Prostate gland (tissue), 2 donors: Measurements from ENCODE around the gene HSD17B1. TPM values are rescaled to one million over a fixed set of nuclear protein-coding genes. Genes with fewer than 3 reads are reported as not detected.

ENCODE experiments used
- DNase-seq: peaks from one replicate; pipeline ENCODE4 v3.0.0-alpha.2; 2019; ENCODE audit warnings: low spot score
- H3K27ac ChIP-seq, 2 donors: fragments of 200-600 bp; sonication (generic); 2 replicates each; pipeline ENCODE4 v1.5.1; 2017 to 2019
- H3K27me3 ChIP-seq: fragments of 200-600 bp; sonication (generic); replicated peaks from 2 replicates; pipeline ENCODE4 v1.5.1; 2019; ENCODE audit not compliant: insufficient read depth
- H3K36me3 ChIP-seq, 2 donors: fragments of 200-600 bp; sonication (generic); 1 replicate in 1 of 2; 2 replicates in 1 of 2; pipeline versions ENCODE4 v1.5.1 to v1.8.1; 2017 to 2019
- H3K4me1 ChIP-seq: fragments of 200-600 bp; sonication (generic); replicated peaks from 2 replicates; pipeline ENCODE4 v1.5.1; 2019
- H3K4me3 ChIP-seq, 2 donors: fragments of 200-600 bp; sonication (generic); 2 replicates each; pipeline ENCODE4 v1.5.1; 2017 to 2019
- H3K9me3 ChIP-seq: fragments of 200-600 bp; sonication (generic); 2 replicates; pipeline ENCODE4 v1.5.1; 2017
- CTCF ChIP-seq, 4 experiments: fragments of 200-600 bp in 2 of 4; fragments of 450-650 bp in 2 of 4; sonication (generic) in 2 of 4; IDR thresholded peaks; 1 replicate in 3 of 4; 2 replicates in 1 of 4; pipeline ENCODE4 v1.5.1; 2016 to 2019; ENCODE audit warnings: antibody characterized with exemption in 4 of 4, mild to moderate bottlenecking in 2 of 4, moderate library complexity in 2 of 4
- POLR2A ChIP-seq: fragments of 450-650 bp; IDR thresholded peaks from one replicate; pipeline ENCODE4 v1.6.1; 2016; ENCODE audit warnings: antibody characterized with exemption, mild to moderate bottlenecking
- POLR2AphosphoS5 ChIP-seq: sonication (generic); formaldehyde crosslinking; IDR thresholded peaks from one replicate; pipeline ENCODE4 v1.6.1; 2017; ENCODE audit warnings: antibody characterized with exemption
- WGBS: methylation state at CpG from one replicate; pipeline ENCODE4 v1.1.5; 2018; 5-methylcytosine and 5-hydroxymethylcytosine counted together
- intact Hi-C: fragments of 100-400 bp; cut with DNase I; formaldehyde crosslinking; loops from one replicate; pipeline ENCODE4 v1.14.2; 2022
- total RNA-seq, 2 donors: library from RNA; depleted of rRNA; stranded (reverse); fragments of >200 nt; gene quantifications; one replicate each; pipeline ENCODE4 v1.1.0, GENCODE V29; 2016

HSD17B1 gene
- total RNA-seq, 2 donors from 2014 or later, result 4.1 to 16.2 TPM

DNA sequence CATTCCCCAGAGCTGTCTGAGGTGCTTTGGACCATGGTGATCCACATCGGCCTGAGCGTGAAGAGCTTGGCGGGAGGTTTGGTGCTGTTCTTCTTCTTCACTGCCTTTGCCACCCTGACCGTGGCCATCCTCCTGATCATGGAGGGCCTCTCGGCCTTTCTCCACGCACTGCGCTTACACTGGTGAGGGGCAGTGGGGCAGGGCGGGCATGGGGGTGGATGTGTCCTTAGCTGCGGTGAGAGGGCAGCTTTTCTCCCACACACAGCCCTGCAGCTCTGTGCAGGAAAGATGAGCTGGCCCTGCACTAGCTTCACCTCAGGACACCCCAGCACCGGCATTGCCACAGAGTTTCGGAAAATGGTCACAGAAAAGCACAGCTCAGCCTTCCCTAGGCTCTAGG lies 38.4 kb upstream of the HSD17B1 start:
- Histone ChIP-seq H3K9me3 (no peaks in the 10 kb centered on the region), H3K4me1 (peaks cover 7% of the 10 kb centered on the region), H3K27ac (peak overlapping the region; percentile 52 to 58), H3K36me3 (no peaks in the 10 kb centered on the region), H3K4me3 (no peak overlapping the region), H3K27me3 (no peaks in the 10 kb centered on the region)
- intact Hi-C loops, result loop anchor here (5.0 kb wide), 1 partner anchor 192 kb away; no protein-coding TSS in a partner anchor
- WGBS, result 94% methylated on average over 11 of the region's 11 CpGs
- TF ChIP-seq POLR2AphosphoS5 (no peak), CTCF (IDR thresholded peaks at IDR 0.05) (no peak), POLR2A (no peak)
- no peak for DNase-seq

GRCh38 chr17:42514867-42515266 lies 37.9 kb upstream of the HSD17B1 start:
- Histone ChIP-seq H3K4me3 (no peak overlapping the region), H3K27ac (peak overlapping the region; percentile 52 to 58), H3K9me3 (no peaks in the 10 kb centered on the region), H3K36me3 (no peaks in the 10 kb centered on the region), H3K27me3 (no peaks in the 10 kb centered on the region), H3K4me1 (peaks cover 8% of the 10 kb centered on the region)
- intact Hi-C loops, result loop anchor here (5.0 kb wide), 2 partner anchors 193 to 203 kb away; no protein-coding TSS in a partner anchor
- DNase-seq, result no peak
- WGBS, result 56% methylated on average over 8 of the region's 8 CpGs
- TF ChIP-seq POLR2AphosphoS5 (peak; percentile 38), POLR2A (no peak)

DNA sequence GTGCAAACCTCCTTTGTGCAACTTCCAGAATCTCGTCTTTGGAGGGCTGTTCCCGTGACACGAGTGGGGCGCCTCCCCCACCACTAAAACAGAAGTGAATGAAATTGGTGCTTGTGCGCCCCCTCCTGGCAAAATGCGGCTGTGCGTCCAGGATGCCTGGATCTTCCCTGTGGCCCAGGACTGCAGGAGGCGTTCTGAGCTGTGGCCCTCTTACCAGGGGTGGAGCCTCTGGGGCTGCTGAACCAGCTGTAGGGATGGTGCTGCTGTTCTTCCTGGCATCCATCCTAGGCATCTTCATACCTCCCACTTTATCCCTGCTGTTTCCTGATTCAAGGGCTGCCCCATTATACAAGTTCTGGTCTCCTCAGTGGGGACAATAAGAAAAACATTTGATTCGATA lies 35.2 kb upstream of the HSD17B1 start:
- intact Hi-C loops, result loop anchor here (5.0 kb wide), 1 partner anchor 205 kb away; no protein-coding TSS in a partner anchor
- no peaks in the 10 kb centered on the region for H3K36me3 ChIP-seq

DNA sequence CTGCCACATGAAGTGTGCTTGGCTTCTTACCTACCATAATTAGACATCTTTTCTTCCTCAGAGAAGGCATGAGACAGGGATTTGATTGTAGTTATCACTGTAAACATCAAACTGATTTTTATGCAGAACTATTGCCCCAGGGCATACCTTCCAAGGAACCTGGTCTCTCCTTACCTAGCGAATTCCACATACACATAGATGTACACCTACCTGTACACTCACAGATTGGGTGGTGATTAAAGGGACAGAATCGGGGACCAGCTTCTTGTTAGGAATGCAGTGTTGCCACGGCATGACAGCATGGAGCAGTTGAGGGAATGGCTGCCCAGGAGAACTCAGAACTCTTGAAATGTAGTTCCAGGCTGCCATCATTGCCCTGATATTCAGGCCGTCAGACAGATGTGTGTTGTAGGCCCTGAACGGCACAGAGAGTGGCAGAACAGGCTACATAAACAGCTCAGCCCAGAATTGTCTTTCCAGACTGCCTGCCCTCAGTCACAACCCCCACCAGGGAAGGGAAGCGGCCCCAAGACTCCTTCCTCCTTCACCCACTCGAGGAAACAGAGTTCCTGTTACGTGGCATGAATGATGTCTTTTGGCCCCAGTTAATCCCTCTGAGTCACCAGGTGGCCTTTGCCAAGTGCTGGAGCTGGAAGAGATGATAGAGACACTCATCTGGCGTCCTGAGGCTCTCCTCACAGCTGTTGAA lies 34.5 kb upstream of the HSD17B1 start:
- 17% methylated on average over 9 of the region's 9 CpGs for WGBS
- Histone ChIP-seq H3K9me3 (no peaks in the 10 kb centered on the region), H3K4me3 (no peak overlapping the region), H3K4me1 (peaks cover 8% of the 10 kb centered on the region), H3K27ac (peak overlapping the region; percentile 87 to 93), H3K36me3 (no peaks in the 10 kb centered on the region), H3K27me3 (no peaks in the 10 kb centered on the region)
- TF ChIP-seq POLR2A (peak; percentile 36), POLR2AphosphoS5 (peak; percentile 89), CTCF (IDR thresholded peaks at IDR 0.05) (no peak)
- intact Hi-C loops, result loop anchor here (2.0 to 5.0 kb wide), 3 partner anchors 95 to 206 kb away; partner anchors contain the start of gene CAVIN1
- peak; percentile 71 for DNase-seq

More for the DNA sequence above, 35.2 kb upstream of the HSD17B1 start:
- H3K27me3 ChIP-seq, result no peaks in the 10 kb centered on the region
- H3K4me1 ChIP-seq, result peaks cover 8% of the 10 kb centered on the region
- H3K4me3 ChIP-seq, result no peak overlapping the region
- peak; percentile 77 for DNase-seq
- peak overlapping the region; percentile 87 to 93 for H3K27ac ChIP-seq
- TF ChIP-seq CTCF (IDR thresholded peaks at IDR 0.05) (peak; percentile 82 to 96 (median 92)), POLR2AphosphoS5 (peak; percentile 82), POLR2A (no peak)
- H3K9me3 ChIP-seq, result no peaks in the 10 kb centered on the region
- WGBS, result 23% methylated on average over 9 of the region's 9 CpGs

- intact Hi-C loops, result loop anchor here (2.0 to 5.0 kb wide), 3 partner anchors 96 to 207 kb away; partner anchors contain the start of gene CAVIN1
- DNase-seq, result no peak
- no peak for TF ChIP-seq POLR2A
- no peak for TF ChIP-seq POLR2AphosphoS5
- TF ChIP-seq CTCF (IDR thresholded peaks at IDR 0.05), result no peak
- H3K9me3 ChIP-seq, result no peaks in the 10 kb centered on the region
- no peaks in the 10 kb centered on the region for H3K36me3 ChIP-seq
- peak overlapping the region; percentile 87 to 93 for H3K27ac ChIP-seq
- no peaks in the 10 kb centered on the region for H3K27me3 ChIP-seq
- no peak overlapping the region for H3K4me3 ChIP-seq
- WGBS, result 29% methylated on average over 6 of the region's 6 CpGs
- H3K4me1 ChIP-seq, result peaks cover 8% of the 10 kb centered on the region
Measured at GRCh38 chr17:42518755-42519545, 33.8 kb upstream of the HSD17B1 start.
